SK-N-SH (cell line): ENCODE measurements around the gene PAPOLA. TPM values are rescaled to one million over a fixed set of nuclear protein-coding genes. Genes with fewer than 3 reads are reported as not detected.
"Not testable (repeated sequence)": the region's sequence is repeated elsewhere in the genome, so short reads cannot be mapped to it uniquely, and the experiment has no call there.

ENCODE experiments used
- CTCF ChIA-PET: fragments of 300-600, 350-600 bp; formaldehyde crosslinking; extraction: SDS; loops from one replicate; lab custom pipeline; 2021; lab: Yijun Ruan, JAX
- POLR2A ChIA-PET: fragments of 350-600 bp; sonication (Branson Sonifier 250); formaldehyde crosslinking; extraction: SDS; loops from one replicate; lab custom pipeline; 2020; ENCODE audit warnings: antibody characterized with exemption, inconsistent platforms; lab: Yijun Ruan, JAX
- DNase-seq: peaks from one replicate; pipeline ENCODE4 v3.0.0; 2012
- H2AFZ ChIP-seq: fragments of 200-600 bp; sonication (generic); 2 replicates; pipeline ENCODE4 v1.8.1; 2016; ENCODE audit warnings: antibody characterized with exemption, mild to moderate bottlenecking, low read depth
- H3F3A ChIP-seq: fragments of 200-600 bp; sonication (generic); replicated peaks from 2 replicates; pipeline ENCODE3; 2016; ENCODE audit warnings: antibody characterized with exemption, mild to moderate bottlenecking; ENCODE audit not compliant: insufficient read depth
- H3K27ac ChIP-seq, 2 experiments: fragments of 200-500 bp in 1 of 2; fragments of 200-600 bp in 1 of 2; sonication (Bioruptor generic) in 1 of 2; sonication (generic), shearing (Covaris generic) in 1 of 2; 2 replicates each; pipeline versions ENCODE4 v1.5.1 to v1.6.1; 2014 to 2016; ENCODE audit warnings: low read depth in 2 of 2, inconsistent platforms in 1 of 2, low read length in 1 of 2, mild to moderate bottlenecking in 1 of 2, mixed read lengths in 1 of 2
- H3K27me3 ChIP-seq: fragments of 200-600 bp; sonication (generic), shearing (Covaris generic); 2 replicates; pipeline ENCODE4 v1.6.1; 2016; ENCODE audit warnings: mixed run types; ENCODE audit not compliant: insufficient read depth
- H3K36me3 ChIP-seq, 2 experiments: fragments of 200-500 bp in 1 of 2; fragments of 200-600 bp in 1 of 2; sonication (Bioruptor generic) in 1 of 2; sonication (generic) in 1 of 2; replicated peaks in 1 of 2; 2 replicates each; pipeline versions ENCODE3 to v1.5.1; 2014 to 2016; ENCODE audit warnings: low read length in 1 of 2, mild to moderate bottlenecking in 1 of 2; ENCODE audit not compliant: insufficient read depth in 2 of 2, control insufficient read depth in 1 of 2
- H3K4me1 ChIP-seq, 2 experiments: fragments of 200-500 bp in 1 of 2; fragments of 200-600 bp in 1 of 2; sonication (Bioruptor generic) in 1 of 2; sonication (generic), shearing (Covaris generic) in 1 of 2; 2 replicates each; pipeline versions ENCODE4 v1.5.1 to v1.6.1; 2014 to 2016; ENCODE audit warnings: low read depth in 1 of 2, low read length in 1 of 2, mixed run types in 1 of 2; ENCODE audit not compliant: insufficient read depth in 2 of 2, control insufficient read depth in 1 of 2
- H3K4me2 ChIP-seq: fragments of 200-600 bp; sonication (generic), shearing (Covaris generic); 2 replicates; pipeline ENCODE4 v1.6.1; 2017; ENCODE audit warnings: mixed run types
- H3K4me3 ChIP-seq, 2 experiments: fragments of 200-500 bp in 1 of 2; fragments of 200-600 bp in 1 of 2; sonication (Bioruptor generic) in 1 of 2; sonication (generic), shearing (Covaris generic) in 1 of 2; 2 replicates each; pipeline versions ENCODE4 v1.5.1 to v1.8.1; 2014 to 2016; ENCODE audit warnings: low read depth in 2 of 2, inconsistent platforms in 1 of 2, low read length in 1 of 2, mild to moderate bottlenecking in 1 of 2, mixed read lengths in 1 of 2, moderate library complexity in 1 of 2
- H3K79me2 ChIP-seq: fragments of 200-600 bp; sonication (generic); 2 replicates; pipeline ENCODE4 v1.8.1; 2017; ENCODE audit warnings: mild to moderate bottlenecking; ENCODE audit not compliant: insufficient read depth
- H3K9ac ChIP-seq: fragments of 200-600 bp; sonication (generic); 2 replicates; pipeline ENCODE4 v1.6.1; 2017; ENCODE audit warnings: mixed run types
- H3K9me2 ChIP-seq: fragments of 200-600 bp; sonication (generic); 2 replicates; pipeline ENCODE4 v1.6.1; 2017; ENCODE audit warnings: mixed run types
- H3K9me3 ChIP-seq: fragments of 200-600 bp; sonication (generic); 2 replicates; pipeline ENCODE4 v1.6.1; 2017; ENCODE audit warnings: mixed run types, mild to moderate bottlenecking, moderate library complexity
- H4K20me1 ChIP-seq: fragments of 200-600 bp; sonication (generic); 2 replicates; pipeline ENCODE4 v1.6.1; 2017; ENCODE audit warnings: mild to moderate bottlenecking, mixed run types; ENCODE audit not compliant: insufficient read depth
- EP300 ChIP-seq, 2 experiments: IDR thresholded peaks; 2 replicates each; pipeline versions ENCODE4 v1.4.0 to v1.6.1; 2012; ENCODE audit warnings: borderline replicate concordance in 1 of 2, low read depth in 1 of 2, low read length in 1 of 2
- EZH2phosphoT487 ChIP-seq: fragments of 200-600 bp; sonication (generic); IDR thresholded peaks from 2 replicates; pipeline ENCODE4 v1.6.1; 2017; ENCODE audit warnings: low read depth, mixed run types, mild to moderate bottlenecking, antibody characterized with exemption, moderate library complexity, borderline replicate concordance
- FOSL2 ChIP-seq: IDR thresholded peaks from 2 replicates; pipeline ENCODE4 v1.4.0; 2012; ENCODE audit warnings: low read depth, mild to moderate bottlenecking, moderate library complexity, borderline replicate concordance
- FOXJ3 ChIP-seq: sonication (generic); formaldehyde crosslinking; IDR thresholded peaks from 2 replicates; pipeline ENCODE4 v1.5.1; 2020; ENCODE audit warnings: mild to moderate bottlenecking, missing genetic modification reagents
- FOXM1 ChIP-seq: IDR thresholded peaks from 2 replicates; pipeline ENCODE4 v1.4.0; 2012; ENCODE audit warnings: low read depth, mild to moderate bottlenecking
- GABPA ChIP-seq: IDR thresholded peaks from 2 replicates; pipeline ENCODE4 v1.4.0; 2012; ENCODE audit warnings: low read depth, mild to moderate bottlenecking
- JUND ChIP-seq: IDR thresholded peaks from 2 replicates; pipeline ENCODE4 v1.4.0; 2012
- NRF1 ChIP-seq: IDR thresholded peaks from 2 replicates; pipeline ENCODE4 v1.6.1; 2012; ENCODE audit warnings: low read depth, mild to moderate bottlenecking, low read length
- REST ChIP-seq: IDR thresholded peaks from 2 replicates; pipeline ENCODE4 v1.6.1; 2012; ENCODE audit warnings: mild to moderate bottlenecking, low read depth, low read length, moderate library complexity
- RFX5 ChIP-seq: IDR thresholded peaks from 2 replicates; pipeline ENCODE4 v1.6.1; 2012; ENCODE audit warnings: mild to moderate bottlenecking, improper control_type of control experiment, low read length
- RXRA ChIP-seq: IDR thresholded peaks from 2 replicates; pipeline ENCODE4 v1.4.0; 2012; ENCODE audit warnings: low read depth, mild to moderate bottlenecking, borderline replicate concordance
- SIN3A ChIP-seq: IDR thresholded peaks from 2 replicates; pipeline ENCODE4 v1.6.1; 2012; ENCODE audit warnings: low read depth, mild to moderate bottlenecking, low read length, moderate library complexity, borderline replicate concordance
- TCF12 ChIP-seq: IDR thresholded peaks from 2 replicates; pipeline ENCODE4 v1.4.0; 2012
- TEAD4 ChIP-seq: IDR thresholded peaks from 2 replicates; pipeline ENCODE4 v1.4.0; 2012; ENCODE audit warnings: mild to moderate bottlenecking, borderline replicate concordance; ENCODE audit not compliant: insufficient read depth
- WGBS: methylation state at CpG from one replicate; pipeline ENCODE4 v1.1.6; 2017; ENCODE audit warnings: low lambda C conversion rate; 5-methylcytosine and 5-hydroxymethylcytosine counted together
- polyA plus RNA-seq, 3 experiments: library from polyadenylated mRNA; depleted of rRNA; stranded (reverse); fragments of >200 nt; gene quantifications; 2 replicates each; pipeline ENCODE4 v1.2.3, GENCODE V29; 2012
- TF ChIP-seq, protein P1 (sequence below): IDR thresholded peaks from 2 replicates; pipeline ENCODE4 v1.4.0; 2012; ENCODE audit warnings: low read depth

Gene PAPOLA
- polyA plus RNA-seq, 1 of the 3 experiments (the other 2 are of a cell fraction) = 53.7 TPM

DNA sequence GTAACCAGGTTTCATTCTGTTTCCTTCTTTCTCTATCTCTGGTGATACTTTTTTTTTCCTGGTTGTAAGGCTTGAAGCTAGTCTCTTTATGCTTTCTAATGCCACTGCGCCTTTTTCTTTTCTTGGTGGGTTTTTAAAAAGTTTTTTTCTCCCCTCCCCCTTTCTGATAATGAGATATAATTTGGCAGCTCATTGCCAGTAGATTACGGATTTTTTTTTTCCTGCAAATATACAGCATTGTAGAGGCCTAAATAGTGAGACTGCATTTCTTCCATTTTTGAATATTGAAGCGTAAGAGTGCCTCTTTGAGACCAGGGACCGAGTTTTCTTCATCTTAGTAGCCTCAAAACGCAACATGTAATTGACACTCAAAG is 1.1 kb downstream of the PAPOLA start:
- Histone ChIP-seq H3K27me3 (no peaks in the 10 kb centered on the region), H3K9me3 (no peaks in the 10 kb centered on the region), H3K27ac (peak overlapping the region; percentile 86 to 93; a peak in 3 of 4 replicates), H3K4me2 (peak overlapping the region; percentile 79), H3K9ac (peak overlapping the region; percentile 84), H4K20me1 (peaks cover 51% of the 10 kb centered on the region), H3K36me3 (peaks cover 0 to 4% of the 10 kb centered on the region in 2 experiments), H3F3A (no peaks in the 10 kb centered on the region), H3K4me3 (peak overlapping the region; percentile 84 to 86), H3K4me1 (peaks cover 12 to 15% of the 10 kb centered on the region in 2 experiments; a peak in 3 of 4 replicates), H2AFZ (no peak overlapping the region), H3K9me2 (no peaks in the 10 kb centered on the region), H3K79me2 (peaks cover 59% of the 10 kb centered on the region)
- ChIA-PET POLR2A (no interaction called here), CTCF (interaction anchor here (0.8 to 1.2 kb wide), 2 partner anchors 349 to 402 kb away, joined by 3 read pairs; no protein-coding TSS in a partner anchor)
- DNase-seq = no peak
- TF ChIP-seq, protein P1, sequence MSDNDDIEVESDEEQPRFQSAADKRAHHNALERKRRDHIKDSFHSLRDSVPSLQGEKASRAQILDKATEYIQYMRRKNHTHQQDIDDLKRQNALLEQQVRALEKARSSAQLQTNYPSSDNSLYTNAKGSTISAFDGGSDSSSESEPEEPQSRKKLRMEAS = no peak
- TF ChIP-seq NRF1 (no peak), REST (no peak), TEAD4 (no peak), EZH2phosphoT487 (no peak), FOSL2 (no peak), GABPA (no peak), SIN3A (no peak), TCF12 (no peak), RXRA (no peak), FOXM1 (no peak), EP300 (IDR thresholded peaks at IDR 0.05; ENCODE audit: borderline replicate concordance in 1 of 2, low read depth in 1 of 2, low read length in 1 of 2) (no peak), JUND (no peak), RFX5 (no peak), FOXJ3 (no peak)
- WGBS = 11% methylated on average over 5 of the region's 5 CpGs

DNA sequence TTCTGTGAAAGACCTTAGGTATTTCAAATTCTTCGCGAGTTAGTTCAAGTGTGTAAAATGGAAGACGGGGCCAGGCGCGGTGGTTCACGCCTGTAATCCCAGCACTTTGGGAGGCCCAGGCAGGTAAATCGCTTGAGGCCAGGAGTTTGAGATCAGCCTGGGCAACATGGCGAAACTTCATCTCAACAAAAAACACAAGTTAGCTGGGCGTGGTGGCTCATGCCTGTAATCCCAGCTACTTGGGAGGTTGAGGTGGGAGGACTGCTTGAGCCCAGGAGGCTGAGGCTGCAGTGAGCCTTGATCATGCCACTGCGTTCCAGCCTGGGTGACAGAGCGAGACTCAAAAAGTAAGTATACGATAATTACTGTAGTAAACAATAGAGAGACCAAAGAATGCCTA is 2.2 kb downstream of the PAPOLA start:
- Histone ChIP-seq H4K20me1 (peaks cover 61% of the 10 kb centered on the region), H3K79me2 (peaks cover 70% of the 10 kb centered on the region), H3K4me3 (peak overlapping the region in 1 of 2 experiments; percentile 84; a peak in 1 of 4 replicates), H3K4me2 (peak overlapping the region; percentile 79), H3K4me1 (peaks cover 12 to 15% of the 10 kb centered on the region in 2 experiments; a peak in 3 of 4 replicates)
- H3K27ac ChIP-seq, H3K36me3 ChIP-seq, DNase-seq, H3K9me3 ChIP-seq, H3K9me2 ChIP-seq, H3F3A ChIP-seq, H2AFZ ChIP-seq, POLR2A ChIA-PET, H3K27me3 ChIP-seq, H3K9ac ChIP-seq: not testable (repeated sequence)
- CTCF ChIA-PET = interaction anchor here (1.0 kb wide), 1 partner anchor 22 kb away, joined by 3 read pairs; no protein-coding TSS in a partner anchor
- WGBS = 95% methylated on average over 12 of the region's 12 CpGs
